IPS-NIHi11 (cell line): ENCODE data around the gene PRKG1.

ENCODE experiments used
- DNase-seq: peaks from one replicate; pipeline ENCODE4 v3.0.0; 2012; ENCODE audit warnings: mixed read lengths, low spot score

The PRKG1 gene

GRCh38 chr10:51760864-51761640, 686.8 kb downstream of the PRKG1 start:
- DNase-seq: no peak

DNA sequence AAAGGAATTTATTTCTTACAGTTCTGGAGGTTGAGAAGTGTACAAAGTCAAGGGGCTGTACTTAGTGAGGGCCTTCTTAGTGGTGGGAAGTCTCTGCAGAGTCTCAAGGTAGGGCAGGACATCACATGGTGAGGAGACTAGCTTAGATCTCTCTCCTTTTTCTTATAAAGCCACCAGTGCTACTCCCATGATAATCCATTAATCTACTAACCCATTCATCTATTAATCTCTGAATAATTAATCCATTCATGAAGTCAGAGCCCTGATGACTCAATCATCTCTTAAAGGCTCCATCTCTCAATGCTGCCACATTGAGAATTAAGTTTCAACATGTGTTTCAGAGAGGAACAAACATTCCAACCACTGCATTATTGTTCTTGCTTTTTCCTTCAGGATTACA, 689.5 kb downstream of the PRKG1 start:
- DNase-seq: no peak

GRCh38 chr10:51765284-51765971, 691.1 kb downstream of the PRKG1 start:
- DNase-seq: no peak

GRCh38 chr10:51766423-51767102, 692.3 kb downstream of the PRKG1 start:
- no peak for DNase-seq

GRCh38 chr10:51767103-51767763, 692.9 kb downstream of the PRKG1 start:
- no peak for DNase-seq

DNA sequence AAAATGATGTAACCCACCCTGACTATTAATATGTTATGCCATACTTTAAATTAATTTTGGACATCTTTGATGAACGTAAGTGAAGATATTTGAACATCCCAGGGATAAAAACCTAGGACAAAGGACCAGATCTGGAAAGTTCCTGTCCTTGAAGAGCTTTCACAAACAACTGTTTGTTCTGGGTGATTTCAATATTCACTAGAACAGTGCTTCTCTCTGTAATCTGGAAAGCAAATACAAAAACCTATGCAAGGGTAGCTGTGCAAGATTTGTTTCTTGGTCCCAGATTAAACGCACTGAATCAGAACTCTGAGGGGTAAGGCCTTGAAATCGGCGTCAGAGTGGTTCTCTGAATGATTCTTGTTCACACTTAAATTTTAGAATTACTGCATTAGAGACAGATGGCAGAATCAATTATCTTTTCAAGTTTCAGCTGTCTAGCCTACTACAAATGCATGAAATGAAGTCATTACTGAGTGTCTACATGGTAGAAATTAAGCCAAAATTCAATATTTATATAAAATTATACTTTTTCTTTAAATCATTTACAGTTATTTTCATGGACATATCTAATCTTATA, 694.7 kb downstream of the PRKG1 start:
- no peak for DNase-seq

DNA sequence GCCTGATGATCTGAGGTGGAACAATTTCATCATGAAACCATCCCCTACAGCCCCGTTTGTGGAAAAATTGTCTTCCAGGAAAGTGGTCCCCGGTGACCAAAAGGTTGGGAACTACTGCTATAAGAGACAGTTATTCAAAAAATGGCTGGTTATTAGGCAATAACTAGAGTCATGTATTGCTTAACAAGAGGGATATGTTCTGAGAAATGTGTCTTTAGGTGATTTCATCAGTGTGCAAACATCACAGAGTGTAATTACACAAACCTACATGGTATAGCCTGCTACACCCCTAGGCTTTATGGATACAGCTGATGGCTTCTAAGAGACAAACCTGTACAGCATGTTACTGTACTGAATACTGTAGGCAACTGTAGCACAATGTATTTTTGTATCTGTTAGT, 696.4 kb downstream of the PRKG1 start:
- no peak for DNase-seq

GRCh38 chr10:51772387-51772786, 698.1 kb downstream of the PRKG1 start:
- no peak for DNase-seq

- no peak for DNase-seq
Measured at GRCh38 chr10:51773681-51774080, 699.4 kb downstream of the PRKG1 start.

GRCh38 chr10:51783941-51784340, 709.7 kb downstream of the PRKG1 start:
- DNase-seq: no peak

DNA sequence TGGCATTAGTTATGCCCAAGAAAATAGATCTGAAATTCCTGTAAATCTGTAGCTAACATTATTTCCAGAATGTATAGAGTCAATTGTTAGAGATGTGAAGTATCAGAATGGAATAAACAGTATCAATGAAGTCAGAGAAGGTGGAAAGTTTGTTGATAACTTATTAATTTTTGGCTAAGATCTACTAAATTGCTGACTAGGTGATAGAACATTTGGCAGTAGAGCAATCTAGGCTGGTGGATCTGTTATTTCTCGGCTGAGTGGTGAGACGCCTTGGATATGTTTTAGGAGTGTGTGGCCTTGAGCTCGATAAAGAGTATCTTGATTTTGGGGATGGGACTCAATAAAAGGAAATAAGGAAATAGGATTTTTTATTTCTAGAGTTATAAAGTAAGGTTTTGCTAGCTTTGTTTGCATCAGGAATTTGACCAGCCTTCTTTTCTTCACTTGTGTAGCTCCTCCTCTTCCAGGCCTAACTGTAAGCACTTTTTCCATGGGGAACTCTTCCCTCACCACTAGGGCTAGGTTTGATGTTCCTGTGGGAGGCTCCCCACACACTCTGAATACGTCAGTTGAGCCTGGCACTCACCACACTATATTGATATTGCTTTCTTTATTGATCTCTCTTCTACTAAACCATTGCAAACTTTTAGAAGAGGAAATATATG, 711.9 kb downstream of the PRKG1 start:
- DNase-seq: peak; percentile 26

- DNase-seq: no peak
Measured at GRCh38 chr10:51786684-51787035, 712.4 kb downstream of the PRKG1 start.

GRCh38 chr10:51788273-51788672, 714.0 kb downstream of the PRKG1 start:
- DNase-seq: no peak

DNA sequence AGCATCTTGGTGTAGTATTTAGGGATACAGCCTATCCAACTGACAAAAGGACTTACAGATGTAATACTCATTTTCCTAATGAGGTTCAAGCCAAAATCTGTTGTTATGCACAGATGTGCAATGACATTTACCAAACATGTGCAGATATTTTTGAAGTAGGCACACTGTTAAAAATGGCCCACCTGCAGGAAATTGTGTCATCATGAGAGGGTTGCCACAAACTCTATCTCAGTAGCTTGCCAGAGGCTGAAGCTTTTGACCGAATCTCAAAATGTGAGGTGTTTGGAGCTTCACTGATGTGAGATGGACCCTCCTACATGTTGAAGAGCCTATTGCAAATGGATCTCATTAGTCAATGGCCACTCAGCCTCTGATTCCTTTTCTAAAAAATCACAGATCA, 714.8 kb downstream of the PRKG1 start:
- DNase-seq: no peak

GRCh38 chr10:51789903-51790302, 715.6 kb downstream of the PRKG1 start:
- no peak for DNase-seq

GRCh38 chr10:51792678-51793077, 718.4 kb downstream of the PRKG1 start:
- no peak for DNase-seq

- no peak for DNase-seq
Measured at GRCh38 chr10:51800121-51800520, 725.8 kb downstream of the PRKG1 start.

GRCh38 chr10:51800725-51801424, 726.6 kb downstream of the PRKG1 start:
- DNase-seq: no peak

DNA sequence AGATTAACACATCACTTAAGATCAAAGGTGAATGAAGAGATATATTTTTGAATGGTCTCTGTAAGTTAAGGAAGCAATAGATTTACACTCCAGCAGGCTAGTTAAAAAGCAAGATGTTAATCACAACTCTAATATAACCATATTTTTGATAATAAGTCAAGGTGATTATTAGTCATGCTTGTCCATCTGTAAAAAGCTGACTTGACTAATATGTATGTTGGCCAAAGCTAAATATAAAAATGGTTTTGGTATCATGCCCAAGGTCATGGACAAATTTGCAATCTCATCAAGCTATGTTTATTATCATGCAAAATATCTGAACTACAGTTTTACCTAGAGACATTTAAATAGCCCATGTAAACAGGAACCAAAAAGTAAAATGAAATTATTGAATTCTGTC, 727.7 kb downstream of the PRKG1 start:
- DNase-seq: no peak

GRCh38 chr10:51804866-51805265, 730.6 kb downstream of the PRKG1 start:
- DNase-seq: no peak
